NB4 (cell line): ENCODE measurements around the gene KSR2.

Source experiments
- MYC ChIP-seq: IDR thresholded peaks from 2 replicates; pipeline ENCODE4 v1.6.1; 2011; ENCODE audit warnings: low read depth, low read length
- POLR2A ChIP-seq: IDR thresholded peaks from 2 replicates; pipeline ENCODE4 v1.6.1; 2011; ENCODE audit warnings: mild to moderate bottlenecking; ENCODE audit not compliant: insufficient read length; ENCODE audit errors: extremely low read depth
- TF ChIP-seq, protein P1 (sequence below): IDR thresholded peaks from one replicate; pipeline ENCODE4 v1.5.1; 2012; ENCODE audit warnings: low read depth, low read length

DNA sequence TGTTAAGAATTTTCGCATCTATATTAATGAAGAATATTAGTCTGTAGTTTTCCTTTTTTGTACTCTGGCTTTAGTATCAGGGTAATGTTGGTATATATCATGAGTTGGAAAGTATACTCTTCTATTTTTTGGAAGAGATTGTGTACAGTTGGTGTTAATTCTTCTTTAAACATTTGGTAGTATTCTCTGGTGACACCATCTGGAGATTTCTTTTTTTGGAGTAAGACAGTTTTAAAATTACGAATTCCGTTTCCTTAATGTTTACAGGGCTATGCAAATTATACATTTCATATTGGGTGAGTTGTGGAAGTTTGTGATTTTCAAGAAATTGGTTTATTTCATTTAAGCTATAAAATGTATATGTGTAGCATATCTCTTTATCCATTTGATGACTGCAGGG is 423.6 kb downstream of the KSR2 start:
- TF ChIP-seq, protein P1, sequence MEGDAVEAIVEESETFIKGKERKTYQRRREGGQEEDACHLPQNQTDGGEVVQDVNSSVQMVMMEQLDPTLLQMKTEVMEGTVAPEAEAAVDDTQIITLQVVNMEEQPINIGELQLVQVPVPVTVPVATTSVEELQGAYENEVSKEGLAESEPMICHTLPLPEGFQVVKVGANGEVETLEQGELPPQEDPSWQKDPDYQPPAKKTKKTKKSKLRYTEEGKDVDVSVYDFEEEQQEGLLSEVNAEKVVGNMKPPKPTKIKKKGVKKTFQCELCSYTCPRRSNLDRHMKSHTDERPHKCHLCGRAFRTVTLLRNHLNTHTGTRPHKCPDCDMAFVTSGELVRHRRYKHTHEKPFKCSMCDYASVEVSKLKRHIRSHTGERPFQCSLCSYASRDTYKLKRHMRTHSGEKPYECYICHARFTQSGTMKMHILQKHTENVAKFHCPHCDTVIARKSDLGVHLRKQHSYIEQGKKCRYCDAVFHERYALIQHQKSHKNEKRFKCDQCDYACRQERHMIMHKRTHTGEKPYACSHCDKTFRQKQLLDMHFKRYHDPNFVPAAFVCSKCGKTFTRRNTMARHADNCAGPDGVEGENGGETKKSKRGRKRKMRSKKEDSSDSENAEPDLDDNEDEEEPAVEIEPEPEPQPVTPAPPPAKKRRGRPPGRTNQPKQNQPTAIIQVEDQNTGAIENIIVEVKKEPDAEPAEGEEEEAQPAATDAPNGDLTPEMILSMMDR: no peak
- no peak for TF ChIP-seq POLR2A
- no peak for TF ChIP-seq MYC
